ENCODE results near the gene ACSL3. TPM values are rescaled to one million over a fixed set of nuclear protein-coding genes. Genes with fewer than 3 reads are reported as not detected.

Gene ACSL3
- total RNA-seq, 1 experiment from 2014 or later: 100 TPM

DNA sequence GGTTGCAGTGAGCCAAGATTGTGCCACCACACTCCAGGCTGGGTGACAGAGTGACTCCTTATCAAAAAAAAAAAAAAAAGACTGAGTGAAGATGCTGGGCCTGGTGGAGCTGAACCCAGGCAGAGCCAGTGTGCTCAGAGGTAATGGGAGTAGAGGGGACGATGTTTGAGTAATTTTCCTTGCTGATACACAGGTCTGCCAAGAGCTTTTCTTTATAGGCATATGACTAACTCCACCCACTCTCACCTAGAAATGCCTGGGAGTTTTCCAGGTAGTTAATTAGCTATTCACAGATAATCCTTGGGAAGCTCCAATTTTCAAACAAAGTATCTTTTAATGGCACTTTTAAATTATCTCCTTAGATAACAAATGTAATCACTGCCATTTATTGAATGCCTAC, 33.4 kb upstream of the ACSL3 start:
- Mint-ChIP-seq H3K27me3 (ENCODE audit: low read depth) (no peaks in the 10 kb centered on the region), H3K36me3 (no peaks in the 10 kb centered on the region), H3K27ac (no peak overlapping the region), H3K4me3 (no peak overlapping the region), H3K4me1 (no peaks in the 10 kb centered on the region), H3K9me3 (no peaks in the 10 kb centered on the region)
- DNase-seq (ENCODE audit: low spot score): no peak
- ATAC-seq: no peak
- TF ChIP-seq SOX15 (CRISPR knock-in tag; IDR thresholded peaks at IDR 0.05): no peak
- no peak for TF ChIP-seq KAT7 (CRISPR knock-in tag; IDR thresholded peaks at IDR 0.05; ENCODE audit: borderline replicate concordance)
- no peak for TF ChIP-seq NR2C2 (CRISPR knock-in tag; IDR thresholded peaks at IDR 0.05)
- no peak for TF ChIP-seq MYBL2 (CRISPR knock-in tag; IDR thresholded peaks at IDR 0.05)
- no peak for TF ChIP-seq ZNF423 (CRISPR knock-in tag; IDR thresholded peaks at IDR 0.05)
- TF ChIP-seq, protein P1, sequence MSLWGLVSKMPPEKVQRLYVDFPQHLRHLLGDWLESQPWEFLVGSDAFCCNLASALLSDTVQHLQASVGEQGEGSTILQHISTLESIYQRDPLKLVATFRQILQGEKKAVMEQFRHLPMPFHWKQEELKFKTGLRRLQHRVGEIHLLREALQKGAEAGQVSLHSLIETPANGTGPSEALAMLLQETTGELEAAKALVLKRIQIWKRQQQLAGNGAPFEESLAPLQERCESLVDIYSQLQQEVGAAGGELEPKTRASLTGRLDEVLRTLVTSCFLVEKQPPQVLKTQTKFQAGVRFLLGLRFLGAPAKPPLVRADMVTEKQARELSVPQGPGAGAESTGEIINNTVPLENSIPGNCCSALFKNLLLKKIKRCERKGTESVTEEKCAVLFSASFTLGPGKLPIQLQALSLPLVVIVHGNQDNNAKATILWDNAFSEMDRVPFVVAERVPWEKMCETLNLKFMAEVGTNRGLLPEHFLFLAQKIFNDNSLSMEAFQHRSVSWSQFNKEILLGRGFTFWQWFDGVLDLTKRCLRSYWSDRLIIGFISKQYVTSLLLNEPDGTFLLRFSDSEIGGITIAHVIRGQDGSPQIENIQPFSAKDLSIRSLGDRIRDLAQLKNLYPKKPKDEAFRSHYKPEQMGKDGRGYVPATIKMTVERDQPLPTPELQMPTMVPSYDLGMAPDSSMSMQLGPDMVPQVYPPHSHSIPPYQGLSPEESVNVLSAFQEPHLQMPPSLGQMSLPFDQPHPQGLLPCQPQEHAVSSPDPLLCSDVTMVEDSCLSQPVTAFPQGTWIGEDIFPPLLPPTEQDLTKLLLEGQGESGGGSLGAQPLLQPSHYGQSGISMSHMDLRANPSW (CRISPR knock-in tag; conservative IDR thresholded peaks at IDR 0.05; ENCODE audit: low read depth): no peak
- TF ChIP-seq ATF1 (CRISPR knock-in tag; IDR thresholded peaks at IDR 0.05): no peak
- TF ChIP-seq, protein P2, sequence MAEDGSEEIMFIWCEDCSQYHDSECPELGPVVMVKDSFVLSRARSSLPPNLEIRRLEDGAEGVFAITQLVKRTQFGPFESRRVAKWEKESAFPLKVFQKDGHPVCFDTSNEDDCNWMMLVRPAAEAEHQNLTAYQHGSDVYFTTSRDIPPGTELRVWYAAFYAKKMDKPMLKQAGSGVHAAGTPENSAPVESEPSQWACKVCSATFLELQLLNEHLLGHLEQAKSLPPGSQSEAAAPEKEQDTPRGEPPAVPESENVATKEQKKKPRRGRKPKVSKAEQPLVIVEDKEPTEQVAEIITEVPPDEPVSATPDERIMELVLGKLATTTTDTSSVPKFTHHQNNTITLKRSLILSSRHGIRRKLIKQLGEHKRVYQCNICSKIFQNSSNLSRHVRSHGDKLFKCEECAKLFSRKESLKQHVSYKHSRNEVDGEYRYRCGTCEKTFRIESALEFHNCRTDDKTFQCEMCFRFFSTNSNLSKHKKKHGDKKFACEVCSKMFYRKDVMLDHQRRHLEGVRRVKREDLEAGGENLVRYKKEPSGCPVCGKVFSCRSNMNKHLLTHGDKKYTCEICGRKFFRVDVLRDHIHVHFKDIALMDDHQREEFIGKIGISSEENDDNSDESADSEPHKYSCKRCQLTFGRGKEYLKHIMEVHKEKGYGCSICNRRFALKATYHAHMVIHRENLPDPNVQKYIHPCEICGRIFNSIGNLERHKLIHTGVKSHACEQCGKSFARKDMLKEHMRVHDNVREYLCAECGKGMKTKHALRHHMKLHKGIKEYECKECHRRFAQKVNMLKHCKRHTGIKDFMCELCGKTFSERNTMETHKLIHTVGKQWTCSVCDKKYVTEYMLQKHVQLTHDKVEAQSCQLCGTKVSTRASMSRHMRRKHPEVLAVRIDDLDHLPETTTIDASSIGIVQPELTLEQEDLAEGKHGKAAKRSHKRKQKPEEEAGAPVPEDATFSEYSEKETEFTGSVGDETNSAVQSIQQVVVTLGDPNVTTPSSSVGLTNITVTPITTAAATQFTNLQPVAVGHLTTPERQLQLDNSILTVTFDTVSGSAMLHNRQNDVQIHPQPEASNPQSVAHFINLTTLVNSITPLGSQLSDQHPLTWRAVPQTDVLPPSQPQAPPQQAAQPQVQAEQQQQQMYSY (CRISPR knock-in tag; IDR thresholded peaks at IDR 0.05): no peak
- TF ChIP-seq, protein P3, sequence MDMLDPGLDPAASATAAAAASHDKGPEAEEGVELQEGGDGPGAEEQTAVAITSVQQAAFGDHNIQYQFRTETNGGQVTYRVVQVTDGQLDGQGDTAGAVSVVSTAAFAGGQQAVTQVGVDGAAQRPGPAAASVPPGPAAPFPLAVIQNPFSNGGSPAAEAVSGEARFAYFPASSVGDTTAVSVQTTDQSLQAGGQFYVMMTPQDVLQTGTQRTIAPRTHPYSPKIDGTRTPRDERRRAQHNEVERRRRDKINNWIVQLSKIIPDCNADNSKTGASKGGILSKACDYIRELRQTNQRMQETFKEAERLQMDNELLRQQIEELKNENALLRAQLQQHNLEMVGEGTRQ (CRISPR knock-in tag; IDR thresholded peaks at IDR 0.05): no peak
- TF ChIP-seq, protein P4, sequence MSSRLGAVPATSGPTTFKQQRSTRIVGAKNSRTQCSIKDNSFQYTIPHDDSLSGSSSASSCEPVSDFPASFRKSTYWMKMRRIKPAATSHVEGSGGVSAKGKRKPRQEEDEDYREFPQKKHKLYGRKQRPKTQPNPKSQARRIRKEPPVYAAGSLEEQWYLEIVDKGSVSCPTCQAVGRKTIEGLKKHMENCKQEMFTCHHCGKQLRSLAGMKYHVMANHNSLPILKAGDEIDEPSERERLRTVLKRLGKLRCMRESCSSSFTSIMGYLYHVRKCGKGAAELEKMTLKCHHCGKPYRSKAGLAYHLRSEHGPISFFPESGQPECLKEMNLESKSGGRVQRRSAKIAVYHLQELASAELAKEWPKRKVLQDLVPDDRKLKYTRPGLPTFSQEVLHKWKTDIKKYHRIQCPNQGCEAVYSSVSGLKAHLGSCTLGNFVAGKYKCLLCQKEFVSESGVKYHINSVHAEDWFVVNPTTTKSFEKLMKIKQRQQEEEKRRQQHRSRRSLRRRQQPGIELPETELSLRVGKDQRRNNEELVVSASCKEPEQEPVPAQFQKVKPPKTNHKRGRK (CRISPR knock-in tag; IDR thresholded peaks at IDR 0.05; ENCODE audit: borderline replicate concordance): no peak
- TF ChIP-seq, protein P5, sequence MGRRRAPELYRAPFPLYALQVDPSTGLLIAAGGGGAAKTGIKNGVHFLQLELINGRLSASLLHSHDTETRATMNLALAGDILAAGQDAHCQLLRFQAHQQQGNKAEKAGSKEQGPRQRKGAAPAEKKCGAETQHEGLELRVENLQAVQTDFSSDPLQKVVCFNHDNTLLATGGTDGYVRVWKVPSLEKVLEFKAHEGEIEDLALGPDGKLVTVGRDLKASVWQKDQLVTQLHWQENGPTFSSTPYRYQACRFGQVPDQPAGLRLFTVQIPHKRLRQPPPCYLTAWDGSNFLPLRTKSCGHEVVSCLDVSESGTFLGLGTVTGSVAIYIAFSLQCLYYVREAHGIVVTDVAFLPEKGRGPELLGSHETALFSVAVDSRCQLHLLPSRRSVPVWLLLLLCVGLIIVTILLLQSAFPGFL (CRISPR knock-in tag; IDR thresholded peaks at IDR 0.05; ENCODE audit: borderline replicate concordance): no peak
- TF ChIP-seq, protein P6, sequence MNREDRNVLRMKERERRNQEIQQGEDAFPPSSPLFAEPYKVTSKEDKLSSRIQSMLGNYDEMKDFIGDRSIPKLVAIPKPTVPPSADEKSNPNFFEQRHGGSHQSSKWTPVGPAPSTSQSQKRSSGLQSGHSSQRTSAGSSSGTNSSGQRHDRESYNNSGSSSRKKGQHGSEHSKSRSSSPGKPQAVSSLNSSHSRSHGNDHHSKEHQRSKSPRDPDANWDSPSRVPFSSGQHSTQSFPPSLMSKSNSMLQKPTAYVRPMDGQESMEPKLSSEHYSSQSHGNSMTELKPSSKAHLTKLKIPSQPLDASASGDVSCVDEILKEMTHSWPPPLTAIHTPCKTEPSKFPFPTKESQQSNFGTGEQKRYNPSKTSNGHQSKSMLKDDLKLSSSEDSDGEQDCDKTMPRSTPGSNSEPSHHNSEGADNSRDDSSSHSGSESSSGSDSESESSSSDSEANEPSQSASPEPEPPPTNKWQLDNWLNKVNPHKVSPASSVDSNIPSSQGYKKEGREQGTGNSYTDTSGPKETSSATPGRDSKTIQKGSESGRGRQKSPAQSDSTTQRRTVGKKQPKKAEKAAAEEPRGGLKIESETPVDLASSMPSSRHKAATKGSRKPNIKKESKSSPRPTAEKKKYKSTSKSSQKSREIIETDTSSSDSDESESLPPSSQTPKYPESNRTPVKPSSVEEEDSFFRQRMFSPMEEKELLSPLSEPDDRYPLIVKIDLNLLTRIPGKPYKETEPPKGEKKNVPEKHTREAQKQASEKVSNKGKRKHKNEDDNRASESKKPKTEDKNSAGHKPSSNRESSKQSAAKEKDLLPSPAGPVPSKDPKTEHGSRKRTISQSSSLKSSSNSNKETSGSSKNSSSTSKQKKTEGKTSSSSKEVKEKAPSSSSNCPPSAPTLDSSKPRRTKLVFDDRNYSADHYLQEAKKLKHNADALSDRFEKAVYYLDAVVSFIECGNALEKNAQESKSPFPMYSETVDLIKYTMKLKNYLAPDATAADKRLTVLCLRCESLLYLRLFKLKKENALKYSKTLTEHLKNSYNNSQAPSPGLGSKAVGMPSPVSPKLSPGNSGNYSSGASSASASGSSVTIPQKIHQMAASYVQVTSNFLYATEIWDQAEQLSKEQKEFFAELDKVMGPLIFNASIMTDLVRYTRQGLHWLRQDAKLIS (CRISPR knock-in tag; IDR thresholded peaks at IDR 0.05; ENCODE audit: borderline replicate concordance): no peak
- ChIA-PET POLR2A (interaction anchor here (0.7 kb wide), 1 partner anchor 43 kb away, joined by 3 read pairs; no protein-coding TSS in a partner anchor), CTCF (no interaction called here)

All from WTC11 (cell line).